ENCODE results near the gene DNM1.

The DNM1 gene

GRCh38 chr9:128253991-128254346 lies 50.8 kb downstream of the DNM1 start:
- TF ChIP-seq CTCF (IDR thresholded peaks at IDR 0.05; ENCODE audit: insufficient read depth, low read depth, low read length, missing control alignments), result no peak
- H3K4me3 ChIP-seq (ENCODE audit: low read length), result no peak overlapping the region
- no peak for DNase-seq (ENCODE audit: low read depth)

GRCh38 chr9:128254362-128254761 lies 51.2 kb downstream of the DNM1 start:
- no peak for TF ChIP-seq CTCF (IDR thresholded peaks at IDR 0.05; ENCODE audit: insufficient read depth, low read depth, low read length, missing control alignments)
- no peak overlapping the region for H3K4me3 ChIP-seq (ENCODE audit: low read length)
- no peak for DNase-seq (ENCODE audit: low read depth)

- DNase-seq (ENCODE audit: low read depth), result peak; percentile 47
- TF ChIP-seq CTCF (IDR thresholded peaks at IDR 0.05; ENCODE audit: insufficient read depth, low read depth, low read length, missing control alignments), result peak; percentile 84
- no peak overlapping the region for H3K4me3 ChIP-seq (ENCODE audit: low read length)
Observed at GRCh38 chr9:128254855-128255759, 51.9 kb downstream of the DNM1 start.

GRCh38 chr9:128257086-128257825 lies 54.1 kb downstream of the DNM1 start:
- TF ChIP-seq CTCF (IDR thresholded peaks at IDR 0.05; ENCODE audit: insufficient read depth, low read depth, low read length, missing control alignments), result no peak
- H3K4me3 ChIP-seq (ENCODE audit: low read length), result no peak overlapping the region
- no peak for DNase-seq (ENCODE audit: low read depth)

GRCh38 chr9:128257907-128258306 lies 54.7 kb downstream of the DNM1 start:
- no peak for DNase-seq (ENCODE audit: low read depth)
- no peak overlapping the region for H3K4me3 ChIP-seq (ENCODE audit: low read length)
- no peak for TF ChIP-seq CTCF (IDR thresholded peaks at IDR 0.05; ENCODE audit: insufficient read depth, low read depth, low read length, missing control alignments)

- DNase-seq (ENCODE audit: low read depth), result no peak
- H3K4me3 ChIP-seq (ENCODE audit: low read length), result no peak overlapping the region
- no peak for TF ChIP-seq CTCF (IDR thresholded peaks at IDR 0.05; ENCODE audit: insufficient read depth, low read depth, low read length, missing control alignments)
Observed at GRCh38 chr9:128258326-128258725, 55.1 kb downstream of the DNM1 start.
